HG02571 (cell line): Measurements from ENCODE around the gene HSBP1L1.
"Not testable (repeated sequence)": the region's sequence is repeated elsewhere in the genome, so short reads cannot be mapped to it uniquely, and the experiment has no call there.

Source experiments
- ATAC-seq: cut with Tn5 transposase; IDR thresholded peaks from one replicate; pipeline ENCODE4 v1.9.1; 2021; ENCODE audit warnings: mild to moderate bottlenecking, moderate library complexity; ENCODE audit not compliant: unreplicated experiment

The HSBP1L1 gene

GRCh38 chr18:79960161-79960801 lies 4.2 kb upstream of the HSBP1L1 start:
- not testable (repeated sequence) for ATAC-seq

- no peak for ATAC-seq
These were observed 3.4 kb upstream of the HSBP1L1 start for GRCh38 chr18:79960921-79961526.

- no peak for ATAC-seq
These were observed 2.7 kb upstream of the HSBP1L1 start for GRCh38 chr18:79961527-79962291.

- ATAC-seq: no peak
These were observed 2.1 kb upstream of the HSBP1L1 start for GRCh38 chr18:79962311-79962710.

GRCh38 chr18:79962835-79963657 lies 1.4 kb upstream of the HSBP1L1 start:
- ATAC-seq: peak; percentile 55

GRCh38 chr18:79963658-79964329 lies 649 bp upstream of the HSBP1L1 start:
- ATAC-seq: no peak

GRCh38 chr18:79965119-79965902 lies 868 bp downstream of the HSBP1L1 start:
- no peak for ATAC-seq

GRCh38 chr18:79970419-79971133 lies 6.1 kb downstream of the HSBP1L1 start:
- no peak for ATAC-seq

- no peak for ATAC-seq
These were observed 6.9 kb downstream of the HSBP1L1 start for GRCh38 chr18:79971211-79971952.

GRCh38 chr18:79971986-79972385 lies 7.5 kb downstream of the HSBP1L1 start:
- ATAC-seq: no peak

GRCh38 chr18:79972720-79973119 lies 8.3 kb downstream of the HSBP1L1 start:
- ATAC-seq: no peak

GRCh38 chr18:79973517-79973916 lies 9.1 kb downstream of the HSBP1L1 start:
- no peak for ATAC-seq

- no peak for ATAC-seq
These were observed 9.7 kb downstream of the HSBP1L1 start for GRCh38 chr18:79974025-79974654.

- ATAC-seq: no peak
These were observed 10.6 kb downstream of the HSBP1L1 start for GRCh38 chr18:79975043-79975442.

- ATAC-seq: no peak
These were observed 11.7 kb downstream of the HSBP1L1 start for GRCh38 chr18:79975985-79976680.

- no peak for ATAC-seq
These were observed 15.4 kb downstream of the HSBP1L1 start for GRCh38 chr18:79979843-79980242.

- ATAC-seq: no peak
These were observed 16.1 kb downstream of the HSBP1L1 start for GRCh38 chr18:79980585-79980984.
